D721Med (cell line): Measurements from ENCODE around the gene COLEC12.

Experiments used
- DNase-seq: peaks from one replicate; pipeline ENCODE4 v3.0.0; 2011; ENCODE audit warnings: low spot score; ENCODE audit not compliant: insufficient read length
- FAIRE-seq: peaks from 2 replicates; lab custom pipeline; 2011; peaks lifted over from hg19 to GRCh38; lab: Jason Lieb, UNC
- CTCF ChIP-seq: IDR thresholded peaks from 2 replicates; pipeline ENCODE4 v1.5.1; 2012; ENCODE audit warnings: mild to moderate bottlenecking, control low read depth; ENCODE audit not compliant: insufficient read depth; ENCODE audit errors: missing control alignments

Gene COLEC12

GRCh38 chr18:364256-364826 lies 136.2 kb downstream of the COLEC12 start:
- TF ChIP-seq CTCF: no peak
- DNase-seq: no peak
- FAIRE-seq: no peak

GRCh38 chr18:363301-364085 lies 137.0 kb downstream of the COLEC12 start:
- TF ChIP-seq CTCF: no peak
- DNase-seq: no peak
- FAIRE-seq: no peak

GRCh38 chr18:362311-363290 lies 137.9 kb downstream of the COLEC12 start:
- DNase-seq (no peak), FAIRE-seq (no peak)
- TF ChIP-seq CTCF: no peak

- no peak for FAIRE-seq
- DNase-seq: no peak
- TF ChIP-seq CTCF: no peak
Measured at GRCh38 chr18:361941-362310, 138.6 kb downstream of the COLEC12 start.

GRCh38 chr18:361100-361732 lies 139.3 kb downstream of the COLEC12 start:
- no peak for FAIRE-seq

More at GRCh38 chr18:361100-361732, 139.3 kb downstream of the COLEC12 start:
- DNase-seq: no peak
- no peak for TF ChIP-seq CTCF
